ENCODE data around the gene SULT1E1. TPM values are rescaled to one million over a fixed set of nuclear protein-coding genes. Genes with fewer than 3 reads are reported as not detected.

SULT1E1 gene
- total and polyA plus RNA-seq, 2 donors (not counting 1 experiment from before 2014, with no cell fraction given), result not detected

- CTCF ChIA-PET, result interaction anchor here (1.2 to 1.5 kb wide), 2 partner anchors 10 to 14 kb away, joined by 3 to 4 read pairs; no protein-coding TSS in a partner anchor
- Mint-ChIP-seq H3K9me3 (ENCODE audit: insufficient read depth) (no peaks in the 10 kb centered on the region), H3K27ac (no peak overlapping the region), H3K4me1 (no peaks in the 10 kb centered on the region), H3K27me3 (no peaks in the 10 kb centered on the region), H3K4me3 (no peak overlapping the region)
- H3K27ac ChIP-seq (ENCODE audit: low read length in 2 of 2), result no peak overlapping the region
- no peaks in the 10 kb centered on the region for H3K4me1 ChIP-seq (ENCODE audit: control insufficient read depth in 2 of 2, insufficient read depth in 2 of 2, low read length in 2 of 2)
- H3K9me3 ChIP-seq (ENCODE audit: control extremely low read depth in 1 of 3, control insufficient read depth in 2 of 3, insufficient read depth in 1 of 3, low read length in 2 of 3), result peaks cover 0 to 7% (median 0%) of the 10 kb centered on the region in 3 donors
- H3K27me3 ChIP-seq (replicated peaks in 1 of 4; ENCODE audit: control extremely low read depth in 1 of 4, control insufficient read depth in 3 of 4, insufficient read depth in 4 of 4, low read length in 3 of 4), result no peaks in the 10 kb centered on the region
- no peaks in the 10 kb centered on the region for H3K79me2 ChIP-seq (ENCODE audit: control insufficient read depth, insufficient read depth, low read length)
- DNase-seq (no peak), ATAC-seq (ENCODE audit: low read depth) (no peak)
- no peak overlapping the region for H3K4me2 ChIP-seq (replicated peaks; ENCODE audit: low read depth, low read length, poor library complexity, severe bottlenecking)
- H2AFZ ChIP-seq (ENCODE audit: insufficient read depth, low read depth, low read length, poor library complexity, severe bottlenecking), result no peak overlapping the region
- intact Hi-C loops (cut with micrococcal nuclease), result loop anchor here (5.0 kb wide), 1 partner anchor 1609 kb away; no protein-coding TSS in a partner anchor
- H3K4me3 ChIP-seq (ENCODE audit: control extremely low read depth in 1 of 5, extremely low read depth in 1 of 5, insufficient read depth in 1 of 5, low read depth in 2 of 5, low read length in 4 of 5), result no peak overlapping the region
- TF ChIP-seq, protein P1, sequence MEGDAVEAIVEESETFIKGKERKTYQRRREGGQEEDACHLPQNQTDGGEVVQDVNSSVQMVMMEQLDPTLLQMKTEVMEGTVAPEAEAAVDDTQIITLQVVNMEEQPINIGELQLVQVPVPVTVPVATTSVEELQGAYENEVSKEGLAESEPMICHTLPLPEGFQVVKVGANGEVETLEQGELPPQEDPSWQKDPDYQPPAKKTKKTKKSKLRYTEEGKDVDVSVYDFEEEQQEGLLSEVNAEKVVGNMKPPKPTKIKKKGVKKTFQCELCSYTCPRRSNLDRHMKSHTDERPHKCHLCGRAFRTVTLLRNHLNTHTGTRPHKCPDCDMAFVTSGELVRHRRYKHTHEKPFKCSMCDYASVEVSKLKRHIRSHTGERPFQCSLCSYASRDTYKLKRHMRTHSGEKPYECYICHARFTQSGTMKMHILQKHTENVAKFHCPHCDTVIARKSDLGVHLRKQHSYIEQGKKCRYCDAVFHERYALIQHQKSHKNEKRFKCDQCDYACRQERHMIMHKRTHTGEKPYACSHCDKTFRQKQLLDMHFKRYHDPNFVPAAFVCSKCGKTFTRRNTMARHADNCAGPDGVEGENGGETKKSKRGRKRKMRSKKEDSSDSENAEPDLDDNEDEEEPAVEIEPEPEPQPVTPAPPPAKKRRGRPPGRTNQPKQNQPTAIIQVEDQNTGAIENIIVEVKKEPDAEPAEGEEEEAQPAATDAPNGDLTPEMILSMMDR (IDR thresholded peaks at IDR 0.05), result peak; percentile 6
- TF ChIP-seq EZH2 (IDR thresholded peaks at IDR 0.05; ENCODE audit: borderline replicate concordance, insufficient read depth, low read depth, low read length, poor library complexity, severe bottlenecking), result no peak
- POLR2A ChIA-PET, result no interaction called here
- H3K9ac ChIP-seq (ENCODE audit: low read length), result no peak overlapping the region
- no peaks in the 10 kb centered on the region for H3K36me3 ChIP-seq (replicated peaks in 1 of 2; ENCODE audit: control extremely low read depth in 1 of 2, control insufficient read depth in 1 of 2, extremely low read depth in 1 of 2, insufficient read depth in 2 of 2, low read length in 1 of 2)
- no peaks in the 10 kb centered on the region for H4K20me1 ChIP-seq (ENCODE audit: control insufficient read depth, insufficient read depth, low read length, poor library complexity, severe bottlenecking)
Observed at GRCh38 chr4:69881173-69881773, 21.3 kb upstream of the SULT1E1 start.

DNA sequence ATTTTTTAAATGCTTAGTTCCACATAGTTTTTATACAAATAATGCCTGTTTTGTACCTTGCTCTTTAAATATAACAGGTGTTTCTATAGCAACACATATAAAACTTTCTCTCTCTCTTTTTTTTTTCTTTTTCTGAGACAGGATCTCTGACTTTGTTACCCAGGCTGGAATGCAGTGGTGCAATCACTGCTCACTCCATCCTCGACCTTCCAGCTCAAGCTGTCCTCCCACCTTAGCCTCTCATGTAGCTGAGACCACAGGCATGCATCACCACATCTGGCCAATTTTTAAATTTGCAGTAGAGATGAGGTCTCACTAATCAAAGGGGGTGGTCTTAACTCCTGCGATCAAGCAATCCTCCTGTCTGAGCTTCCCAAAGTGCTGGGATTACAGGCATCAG lies 18.3 kb upstream of the SULT1E1 start:
- H3K27me3 Mint-ChIP-seq, result no peaks in the 10 kb centered on the region
- DNase-seq, result no peak
- no peaks in the 10 kb centered on the region for H3K4me1 Mint-ChIP-seq
- no peak overlapping the region for H3K4me3 Mint-ChIP-seq
- H3K9me3 Mint-ChIP-seq (ENCODE audit: insufficient read depth), result no peaks in the 10 kb centered on the region
- Histone ChIP-seq H3K27ac (ENCODE audit: low read length in 2 of 2) (no peak overlapping the region), H3K9ac (ENCODE audit: low read length) (no peak overlapping the region), H3K79me2 (ENCODE audit: control insufficient read depth, insufficient read depth, low read length) (no peaks in the 10 kb centered on the region), H3K4me3 (ENCODE audit: control extremely low read depth in 1 of 5, extremely low read depth in 1 of 5, insufficient read depth in 1 of 5, low read depth in 2 of 5, low read length in 4 of 5) (no peak overlapping the region), H3K27me3 (replicated peaks in 1 of 4; ENCODE audit: control extremely low read depth in 1 of 4, control insufficient read depth in 3 of 4, insufficient read depth in 4 of 4, low read length in 3 of 4) (no peaks in the 10 kb centered on the region), H3K4me2 (replicated peaks; ENCODE audit: low read depth, low read length, poor library complexity, severe bottlenecking) (no peak overlapping the region), H3K4me1 (ENCODE audit: control insufficient read depth in 2 of 2, insufficient read depth in 2 of 2, low read length in 2 of 2) (no peaks in the 10 kb centered on the region), H3K9me3 (ENCODE audit: control extremely low read depth in 1 of 3, control insufficient read depth in 2 of 3, insufficient read depth in 1 of 3, low read length in 2 of 3) (peaks cover 0 to 1% (median 0%) of the 10 kb centered on the region in 3 donors), H4K20me1 (ENCODE audit: control insufficient read depth, insufficient read depth, low read length, poor library complexity, severe bottlenecking) (no peaks in the 10 kb centered on the region), H3K36me3 (replicated peaks in 1 of 2; ENCODE audit: control extremely low read depth in 1 of 2, control insufficient read depth in 1 of 2, extremely low read depth in 1 of 2, insufficient read depth in 2 of 2, low read length in 1 of 2) (no peaks in the 10 kb centered on the region), H2AFZ (ENCODE audit: insufficient read depth, low read depth, low read length, poor library complexity, severe bottlenecking) (no peak overlapping the region)
- POLR2A ChIA-PET, result no interaction called here
- intact Hi-C loops (cut with micrococcal nuclease), result no loop called here
- 63% methylated on average over 2 of the region's 2 CpGs for WGBS (ENCODE audit: insufficient coverage)
- CTCF ChIA-PET, result no interaction called here
- no peak overlapping the region for H3K27ac Mint-ChIP-seq
- TF ChIP-seq EZH2 (IDR thresholded peaks at IDR 0.05; ENCODE audit: borderline replicate concordance, insufficient read depth, low read depth, low read length, poor library complexity, severe bottlenecking), result no peak
- TF ChIP-seq, protein P1 (IDR thresholded peaks at IDR 0.05), result no peak
- no peak for ATAC-seq (ENCODE audit: low read depth)

Measured in B cell (primary cell).